ENCODE measurements around the gene PTPN21. TPM values are rescaled to one million over a fixed set of nuclear protein-coding genes. Genes with fewer than 3 reads are reported as not detected.

The PTPN21 gene
- total and polyA plus RNA-seq, 4 donors = 2.1 to 7.2 (median 3.1) TPM

DNA sequence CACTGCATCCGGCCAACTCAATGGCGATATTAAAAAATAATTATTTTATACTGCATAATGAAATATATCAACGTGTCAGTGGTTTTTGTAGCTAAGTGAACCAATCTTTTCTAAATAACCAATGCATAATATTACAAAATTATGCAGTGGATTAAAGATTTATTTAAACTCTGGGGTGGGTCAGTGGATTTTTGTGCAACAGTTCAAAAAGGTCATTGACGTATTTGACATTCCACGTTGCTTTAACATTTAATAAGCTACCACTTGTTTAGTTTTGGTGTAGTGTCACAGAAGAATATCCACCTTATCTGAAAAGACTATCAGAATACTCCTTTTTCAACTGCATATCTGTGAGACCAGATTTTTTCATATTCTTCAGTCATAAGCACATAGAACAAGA lies 10.6 kb upstream of the PTPN21 start:
- H3K4me3 ChIP-seq (ENCODE audit: low read depth in 1 of 3, low read length in 3 of 3) = no peak overlapping the region
- peaks cover 9 to 26% (median 24%) of the 10 kb centered on the region in 4 donors for H3K36me3 ChIP-seq (ENCODE audit: control insufficient read depth in 4 of 4, insufficient read depth in 3 of 4, low read depth in 1 of 4, low read length in 3 of 4)
- no peak overlapping the region for H3K27ac ChIP-seq (ENCODE audit: low read depth in 1 of 2, low read length in 2 of 2)
- peaks cover 1 to 24% (median 12%) of the 10 kb centered on the region in 4 donors for H3K4me1 ChIP-seq (ENCODE audit: control insufficient read depth in 4 of 4, insufficient read depth in 4 of 4, low read length in 3 of 4)
- TF ChIP-seq RAD21 (IDR thresholded peaks at IDR 0.05) (no peak), FOXA1 (IDR thresholded peaks at IDR 0.05) (no peak), MAX (IDR thresholded peaks at IDR 0.05) (no peak), TAF1 (conservative IDR thresholded peaks at IDR 0.05) (no peak), EGR1 (IDR thresholded peaks at IDR 0.05; ENCODE audit: low read depth in 2 of 2) (no peak), GABPA (IDR thresholded peaks at IDR 0.05 in 1 of 2, conservative IDR thresholded peaks at IDR 0.05 in 1 of 2) (no peak), JUND (IDR thresholded peaks at IDR 0.05) (no peak), HNF4A (conservative IDR thresholded peaks at IDR 0.05) (peak; percentile 14 to 22), REST (IDR thresholded peaks at IDR 0.05) (no peak), SP1 (IDR thresholded peaks at IDR 0.05) (peak; percentile 36), CTCF (IDR thresholded peaks at IDR 0.05; ENCODE audit: low read depth, low read length, missing input control) (no peak), HNF4G (IDR thresholded peaks at IDR 0.05) (no peak), RXRA (IDR thresholded peaks at IDR 0.05) (peak; percentile 39 to 60), YY1 (IDR thresholded peaks at IDR 0.05) (no peak), NR2F2 (IDR thresholded peaks at IDR 0.05) (peak; percentile 78), FOXA2 (IDR thresholded peaks at IDR 0.05) (no peak)
- TF ChIP-seq, protein P1, sequence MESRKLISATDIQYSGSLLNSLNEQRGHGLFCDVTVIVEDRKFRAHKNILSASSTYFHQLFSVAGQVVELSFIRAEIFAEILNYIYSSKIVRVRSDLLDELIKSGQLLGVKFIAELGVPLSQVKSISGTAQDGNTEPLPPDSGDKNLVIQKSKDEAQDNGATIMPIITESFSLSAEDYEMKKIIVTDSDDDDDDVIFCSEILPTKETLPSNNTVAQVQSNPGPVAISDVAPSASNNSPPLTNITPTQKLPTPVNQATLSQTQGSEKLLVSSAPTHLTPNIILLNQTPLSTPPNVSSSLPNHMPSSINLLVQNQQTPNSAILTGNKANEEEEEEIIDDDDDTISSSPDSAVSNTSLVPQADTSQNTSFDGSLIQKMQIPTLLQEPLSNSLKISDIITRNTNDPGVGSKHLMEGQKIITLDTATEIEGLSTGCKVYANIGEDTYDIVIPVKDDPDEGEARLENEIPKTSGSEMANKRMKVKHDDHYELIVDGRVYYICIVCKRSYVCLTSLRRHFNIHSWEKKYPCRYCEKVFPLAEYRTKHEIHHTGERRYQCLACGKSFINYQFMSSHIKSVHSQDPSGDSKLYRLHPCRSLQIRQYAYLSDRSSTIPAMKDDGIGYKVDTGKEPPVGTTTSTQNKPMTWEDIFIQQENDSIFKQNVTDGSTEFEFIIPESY (IDR thresholded peaks at IDR 0.05) = no peak
- TF ChIP-seq, protein P2, sequence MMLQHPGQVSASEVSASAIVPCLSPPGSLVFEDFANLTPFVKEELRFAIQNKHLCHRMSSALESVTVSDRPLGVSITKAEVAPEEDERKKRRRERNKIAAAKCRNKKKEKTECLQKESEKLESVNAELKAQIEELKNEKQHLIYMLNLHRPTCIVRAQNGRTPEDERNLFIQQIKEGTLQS (IDR thresholded peaks at IDR 0.05) = no peak
- H3K9me3 ChIP-seq (ENCODE audit: control insufficient read depth in 4 of 4, low read length in 3 of 4) = no peaks in the 10 kb centered on the region
- WGBS = 67% methylated on average over 5 of the region's 5 CpGs
- no peak for DNase-seq (ENCODE audit: low spot score)
- H3K9ac ChIP-seq (ENCODE audit: low read depth in 1 of 2, low read length in 2 of 2) = no peak overlapping the region
- H3K27me3 ChIP-seq (ENCODE audit: control insufficient read depth in 4 of 4, insufficient read depth in 4 of 4, low read length in 3 of 4) = no peaks in the 10 kb centered on the region
